A549 (cell line): ENCODE data around the gene PDE7B. TPM values are rescaled to one million over a fixed set of nuclear protein-coding genes. Genes with fewer than 3 reads are reported as not detected.
A peak's percentile ranks its signal among the peaks of the same experiment; 100 is the strongest.

Experiments used
- ATAC-seq, 2 experiments: fragments of 200-7000 bp in 1 of 2; fragments of >200 bp in 1 of 2; cut with Nextera tagmentation in 1 of 2; cut with Tn5 transposase in 1 of 2; 3 replicates each; pipeline versions ENCODE4 v1.8.0 to v1.9.1; 2018 to 2020; ENCODE audit warnings: mild to moderate bottlenecking in 1 of 2, moderate library complexity in 1 of 2
- CTCF ChIA-PET: fragments of 300-600 bp; sonication (Branson Sonifier 250); formaldehyde crosslinking; extraction: SDS; loops from one replicate; lab custom pipeline; 2021; ENCODE audit warnings: antibody characterized with exemption, inconsistent platforms; lab: Yijun Ruan, JAX
- POLR2A ChIA-PET: fragments of 350-600 bp; formaldehyde crosslinking; extraction: SDS; loops from one replicate; lab custom pipeline; 2021; ENCODE audit warnings: antibody characterized with exemption, inconsistent platforms; lab: Yijun Ruan, JAX
- DNase-seq, 2 experiments: peaks; one replicate each; pipeline versions ENCODE4 v3.0.0 to v3.0.0-alpha.2; 2011 to 2016; ENCODE audit warnings: low read depth in 1 of 2, low spot score in 1 of 2
- FAIRE-seq: peaks from 2 replicates; lab custom pipeline; 2011; peaks lifted over from hg19 to GRCh38; lab: Jason Lieb, UNC
- H3K27ac ChIP-seq, 2 experiments: fragments of >200 bp; sonication (Bioruptor Twin); formaldehyde crosslinking; 3 replicates each; pipeline ENCODE4 v1.5.1; 2016 to 2017
- H3K4me1 ChIP-seq: fragments of >200 bp; sonication (Bioruptor Twin); formaldehyde crosslinking; 3 replicates; pipeline ENCODE4 v1.6.1; 2016
- H3K4me2 ChIP-seq: fragments of >200 bp; sonication (Bioruptor Twin); formaldehyde crosslinking; 3 replicates; pipeline ENCODE4 v1.6.1; 2016
- H3K4me3 ChIP-seq: fragments of >200 bp; sonication (Bioruptor Twin); formaldehyde crosslinking; 3 replicates; pipeline ENCODE4 v1.5.1; 2016
- H3K9me3 ChIP-seq: fragments of >200 bp; sonication (Bioruptor Twin); formaldehyde crosslinking; 3 replicates; pipeline ENCODE4 v1.6.1; 2016
- ATOH8 ChIP-seq: fragments of 250-450 bp; sonication (Bioruptor Pico); IDR thresholded peaks from 2 replicates; pipeline ENCODE4 v1.5.0; 2020; ENCODE audit warnings: low read depth, mild to moderate bottlenecking, moderate library complexity
- CBX8 ChIP-seq: fragments of 200-600 bp; sonication (generic); IDR thresholded peaks from 2 replicates; pipeline ENCODE4 v1.6.1; 2016
- CEBPB ChIP-seq, 2 experiments: fragments of >200 bp in 1 of 2; sonication (Bioruptor Twin) in 1 of 2; formaldehyde crosslinking in 1 of 2; IDR thresholded peaks; 2 replicates each; pipeline ENCODE4 v1.6.1; 2012 to 2016
- CHD2 ChIP-seq: fragments of 150-350 bp; IDR thresholded peaks from 2 replicates; pipeline ENCODE4 v1.6.1; 2014; ENCODE audit warnings: low read length; ENCODE audit not compliant: partially characterized antibody
- CHD4 ChIP-seq: fragments of 200-600 bp; sonication (generic); IDR thresholded peaks from 2 replicates; pipeline ENCODE4 v1.6.1; 2016; ENCODE audit warnings: antibody characterized with exemption, mild to moderate bottlenecking, borderline replicate concordance
- E2F6 ChIP-seq: IDR thresholded peaks from 2 replicates; pipeline ENCODE4 v1.6.1; 2012; ENCODE audit warnings: low read depth, borderline replicate concordance
- ELK1 ChIP-seq: fragments of 150-350 bp; IDR thresholded peaks from 2 replicates; pipeline ENCODE4 v1.6.1; 2014; ENCODE audit warnings: low read depth, mild to moderate bottlenecking, low read length
- EP300 ChIP-seq, 2 experiments: fragments of >200 bp; sonication (Bioruptor Twin); formaldehyde crosslinking; IDR thresholded peaks; 2 replicates in 1 of 2; 3 replicates in 1 of 2; pipeline ENCODE4 v1.6.1; 2016 to 2017
- FOSB ChIP-seq: fragments of 250-450 bp; sonication (Bioruptor Pico); IDR thresholded peaks from 2 replicates; pipeline ENCODE4 v1.5.0; 2020; ENCODE audit warnings: mild to moderate bottlenecking, moderate library complexity
- FOSL2 ChIP-seq, 2 experiments: fragments of 450-650 bp in 1 of 2; fragments of >200 bp in 1 of 2; sonication (Bioruptor Twin) in 1 of 2; formaldehyde crosslinking; IDR thresholded peaks; 2 replicates each; pipeline versions ENCODE4 v1.5.0 to v1.6.1; 2016 to 2020; ENCODE audit warnings: mild to moderate bottlenecking in 1 of 2, moderate library complexity in 1 of 2
- FOXS1 ChIP-seq: fragments of 250-450 bp; sonication (Bioruptor Pico); IDR thresholded peaks from 2 replicates; pipeline ENCODE4 v1.5.0; 2020; ENCODE audit warnings: mild to moderate bottlenecking, moderate library complexity
- GATA3 ChIP-seq: IDR thresholded peaks from 2 replicates; pipeline ENCODE4 v1.6.1; 2012; ENCODE audit warnings: borderline replicate concordance
- HMGXB4 ChIP-seq: fragments of 250-450 bp; sonication (Bioruptor Pico); IDR thresholded peaks from 2 replicates; pipeline ENCODE4 v1.5.0; 2021; ENCODE audit warnings: mild to moderate bottlenecking, moderate library complexity, borderline replicate concordance
- HOXB13 ChIP-seq: fragments of 250-450 bp; sonication (Bioruptor Pico); IDR thresholded peaks from 2 replicates; pipeline ENCODE4 v1.5.0; 2020; ENCODE audit warnings: low read depth, mild to moderate bottlenecking, moderate library complexity
- HOXB5 ChIP-seq: fragments of 250-450 bp; sonication (Bioruptor Pico); IDR thresholded peaks from 2 replicates; pipeline ENCODE4 v1.5.0; 2020; ENCODE audit warnings: mild to moderate bottlenecking, moderate library complexity
- JUNB ChIP-seq: fragments of >200 bp; sonication (Bioruptor Twin); formaldehyde crosslinking; IDR thresholded peaks from 2 replicates; pipeline ENCODE4 v1.6.1; 2016
- KDM1A ChIP-seq: fragments of 200-600 bp; sonication (generic); IDR thresholded peaks from 2 replicates; pipeline ENCODE4 v1.6.1; 2016; ENCODE audit warnings: low read depth, mild to moderate bottlenecking
- MAZ ChIP-seq: fragments of 150-350 bp; IDR thresholded peaks from 2 replicates; pipeline ENCODE4 v1.6.1; 2014; ENCODE audit warnings: antibody characterized with exemption, low read depth, low read length, borderline replicate concordance
- MYC ChIP-seq: IDR thresholded peaks from 2 replicates; pipeline ENCODE4 v1.6.1; 2012; ENCODE audit warnings: mild to moderate bottlenecking, inconsistent platforms, low read length, improper control_type of control experiment, borderline replicate concordance
- NPAS2 ChIP-seq: fragments of 250-450 bp; sonication (Bioruptor Pico); IDR thresholded peaks from 2 replicates; pipeline ENCODE4 v1.8.0; 2022; ENCODE audit warnings: mild to moderate bottlenecking, moderate library complexity, borderline replicate concordance
- NR3C1 ChIP-seq: fragments of >200 bp; sonication (Bioruptor Twin); formaldehyde crosslinking; IDR thresholded peaks from 3 replicates; pipeline ENCODE4 v1.6.1; 2017
- PHF8 ChIP-seq: fragments of 200-600 bp; sonication (generic); IDR thresholded peaks from 2 replicates; pipeline ENCODE4 v1.6.1; 2016; ENCODE audit warnings: low read depth, mild to moderate bottlenecking, antibody characterized with exemption, moderate library complexity, borderline replicate concordance
- RAD21 ChIP-seq, 2 experiments: fragments of >200 bp in 1 of 2; sonication (Bioruptor Twin) in 1 of 2; formaldehyde crosslinking in 1 of 2; IDR thresholded peaks in 1 of 2; conservative IDR thresholded peaks in 1 of 2; 2 replicates in 1 of 2; 3 replicates in 1 of 2; pipeline ENCODE4 v1.6.1; 2012 to 2018; ENCODE audit warnings: inconsistent platforms in 1 of 2
- RARB ChIP-seq: fragments of 250-450 bp; sonication (Bioruptor Pico); IDR thresholded peaks from 2 replicates; pipeline ENCODE4 v1.8.0; 2021; ENCODE audit warnings: mild to moderate bottlenecking, moderate library complexity
- RCOR1 ChIP-seq: fragments of 150-350 bp; IDR thresholded peaks from 2 replicates; pipeline ENCODE4 v1.6.1; 2014; ENCODE audit warnings: antibody characterized with exemption, low read length, low read depth
- REST ChIP-seq: fragments of 200-600 bp; sonication (generic); IDR thresholded peaks from 2 replicates; pipeline ENCODE4 v1.6.1; 2016; ENCODE audit warnings: antibody characterized with exemption, mild to moderate bottlenecking, moderate library complexity
- SMC3 ChIP-seq: fragments of >200 bp; sonication (Bioruptor Twin); formaldehyde crosslinking; IDR thresholded peaks from 3 replicates; pipeline ENCODE4 v1.6.1; 2018; ENCODE audit warnings: inconsistent platforms
- SREBF2 ChIP-seq: fragments of 450-650 bp; IDR thresholded peaks from 2 replicates; pipeline ENCODE4 v1.6.1; 2014; ENCODE audit warnings: mild to moderate bottlenecking, moderate library complexity
- ZFP36 ChIP-seq: fragments of 450-650 bp; IDR thresholded peaks from 2 replicates; pipeline ENCODE4 v1.6.1; 2014; ENCODE audit warnings: borderline replicate concordance; ENCODE audit not compliant: partially characterized antibody
- ZNF302 ChIP-seq: fragments of 250-450 bp; sonication (Bioruptor Pico); IDR thresholded peaks from 2 replicates; pipeline ENCODE4 v1.9.0; 2021; ENCODE audit warnings: inconsistent platforms, mild to moderate bottlenecking, moderate library complexity
- WGBS: methylation state at CpG from one replicate; pipeline ENCODE4 v1.1.6; 2017; ENCODE audit errors: missing lambda C conversion rate; 5-methylcytosine and 5-hydroxymethylcytosine counted together
- polyA plus RNA-seq, 4 experiments: library from polyadenylated mRNA; depleted of rRNA in 3 of 4; stranded (reverse); fragments of >200 nt; fragmentation: RNase III in 1 of 4; extraction: RNeasy Plus Mini Kit Qiagen cat#74134 plus additional on column Dnase treatment in 1 of 4; gene quantifications; 2 replicates in 3 of 4; 3 replicates in 1 of 4; pipeline ENCODE4 v1.2.3, GENCODE V29; 2011 to 2017

Gene PDE7B
- polyA plus RNA-seq, 2 of the 4 experiments (the other 2 are of a cell fraction) = 6.6 to 13.8 TPM

GRCh38 chr6:136039185-136039584 lies 187.7 kb downstream of the PDE7B start:
- WGBS = 83% methylated on average over 4 of the region's 4 CpGs
- peaks cover 47% of the 10 kb centered on the region for H3K4me1 ChIP-seq
- peak overlapping the region in 1 of 2 experiments; percentile 55; a peak in 2 of 6 replicates for H3K27ac ChIP-seq
- CTCF ChIA-PET = no interaction called here
- FAIRE-seq (no peak), DNase-seq (no peak), ATAC-seq (no peak)
- H3K9me3 ChIP-seq = no peaks in the 10 kb centered on the region
- POLR2A ChIA-PET = no interaction called here
- H3K4me2 ChIP-seq = no peak overlapping the region
- TF ChIP-seq E2F6 (no peak), RCOR1 (no peak), ELK1 (no peak), ATOH8 (CRISPR knock-in tag) (no peak), ZNF302 (CRISPR knock-in tag) (no peak), HMGXB4 (no peak), HOXB5 (CRISPR knock-in tag) (no peak), RARB (CRISPR knock-in tag) (no peak), MYC (no peak), RAD21 (conservative IDR thresholded peaks at IDR 0.05 in 1 of 2, IDR thresholded peaks at IDR 0.05 in 1 of 2) (no peak), SREBF2 (no peak), GATA3 (no peak), SMC3 (no peak), CBX8 (no peak), MAZ (no peak)
- no peak overlapping the region for H3K4me3 ChIP-seq

GRCh38 chr6:136050475-136050874 lies 199.0 kb downstream of the PDE7B start:
- FAIRE-seq = no peak
- H3K4me2 ChIP-seq = peak overlapping the region; percentile 44; the same call in 1 of the 3 replicates
- WGBS = 64% methylated on average over 1 of the region's 1 CpG
- H3K4me3 ChIP-seq = no peak overlapping the region
- no peak for ATAC-seq
- H3K27ac ChIP-seq = peak overlapping the region; percentile 37 to 62; a peak in 5 of 6 replicates
- ChIA-PET CTCF (interaction anchor here (0.6 kb wide), 2 partner anchors 111 to 430 kb away, joined by 3 to 4 read pairs; no protein-coding TSS in a partner anchor), POLR2A (no interaction called here)
- DNase-seq = no peak
- TF ChIP-seq EP300 (IDR thresholded peaks at IDR 0.05) (no peak), CEBPB (IDR thresholded peaks at IDR 0.05) (no peak), FOSL2 (IDR thresholded peaks at IDR 0.05) (no peak), FOSL2 (CRISPR knock-in tag; IDR thresholded peaks at IDR 0.05) (no peak), HOXB13 (CRISPR knock-in tag) (no peak), NPAS2 (CRISPR knock-in tag) (no peak), KDM1A (no peak), FOSB (CRISPR knock-in tag) (no peak), REST (no peak), CHD2 (no peak), SREBF2 (no peak), JUNB (no peak), PHF8 (no peak), ZFP36 (no peak), CHD4 (no peak), FOXS1 (CRISPR knock-in tag) (no peak), NR3C1 (no peak), RAD21 (conservative IDR thresholded peaks at IDR 0.05 in 1 of 2, IDR thresholded peaks at IDR 0.05 in 1 of 2) (no peak)
- H3K9me3 ChIP-seq = no peaks in the 10 kb centered on the region
- peaks cover 12% of the 10 kb centered on the region; the same call in 1 of the 3 replicates for H3K4me1 ChIP-seq
